Suprapubic skin (tissue), 4 donors: ENCODE data around the gene NANOS3. TPM values are rescaled to one million over a fixed set of nuclear protein-coding genes. Genes with fewer than 3 reads are reported as not detected.

Experiments used
- DNase-seq, 2 donors: peaks; one replicate each; pipeline ENCODE4 v3.0.0-alpha.2; 2019; ENCODE audit warnings: low spot score in 2 of 2
- H3K27ac ChIP-seq: fragments of 200-600 bp; sonication (generic); one replicate; pipeline ENCODE4 v1.5.1; 2019
- H3K27me3 ChIP-seq: fragments of 200-600 bp; sonication (generic); one replicate; pipeline ENCODE4 v1.5.1; 2019
- H3K36me3 ChIP-seq: fragments of 200-600 bp; sonication (generic); one replicate; pipeline ENCODE4 v1.5.1; 2019
- H3K4me1 ChIP-seq: fragments of 200-600 bp; sonication (generic); one replicate; pipeline ENCODE4 v1.5.1; 2019
- H3K4me3 ChIP-seq: fragments of 200-600 bp; sonication (generic); one replicate; pipeline ENCODE4 v1.5.1; 2019; ENCODE audit warnings: mild to moderate bottlenecking
- H3K9me3 ChIP-seq: fragments of 200-600 bp; sonication (generic); one replicate; pipeline ENCODE4 v1.5.1; 2019
- CTCF ChIP-seq, 2 donors: fragments of 200-600 bp in 1 of 2; fragments of 450-650 bp in 1 of 2; sonication (generic) in 1 of 2; IDR thresholded peaks; one replicate each; pipeline ENCODE4 v1.5.1; 2016 to 2019; ENCODE audit warnings: antibody characterized with exemption in 2 of 2, mild to moderate bottlenecking in 1 of 2, moderate library complexity in 1 of 2
- EP300 ChIP-seq: sonication (generic); formaldehyde crosslinking; IDR thresholded peaks from one replicate; pipeline ENCODE4 v1.6.1; 2017; ENCODE audit warnings: antibody characterized with exemption
- POLR2A ChIP-seq, 2 donors: fragments of 450-650 bp; IDR thresholded peaks; one replicate each; pipeline ENCODE4 v1.6.1; 2017; ENCODE audit warnings: antibody characterized with exemption in 2 of 2, mild to moderate bottlenecking in 2 of 2, moderate library complexity in 2 of 2
- POLR2AphosphoS5 ChIP-seq, 3 donors: sonication (generic); formaldehyde crosslinking; IDR thresholded peaks; one replicate each; pipeline ENCODE4 v1.6.1; 2017; ENCODE audit warnings: antibody characterized with exemption in 3 of 3
- WGBS: methylation state at CpG from one replicate; pipeline ENCODE4 v1.1.5; 2018; 5-methylcytosine and 5-hydroxymethylcytosine counted together
- total RNA-seq, 4 donors: library from RNA; depleted of rRNA; stranded (reverse); fragments of >200 nt; gene quantifications; one replicate each; pipeline ENCODE4 v1.1.0, GENCODE V29; 2016

The NANOS3 gene
- total RNA-seq, 4 donors from 2014 or later, result not detected

- DNase-seq, result no peak
- Histone ChIP-seq H3K4me1 (no peaks in the 10 kb centered on the region), H3K9me3 (no peaks in the 10 kb centered on the region), H3K27ac (no peak overlapping the region), H3K27me3 (no peaks in the 10 kb centered on the region), H3K36me3 (peaks cover 89% of the 10 kb centered on the region), H3K4me3 (no peak overlapping the region)
- WGBS, result 91% methylated on average over 28 of the region's 28 CpGs
- TF ChIP-seq CTCF (IDR thresholded peaks at IDR 0.05) (no peak), POLR2AphosphoS5 (IDR thresholded peaks at IDR 0.05) (no peak), POLR2A (IDR thresholded peaks at IDR 0.05) (no peak)
These were observed 46.5 kb downstream of the NANOS3 start for GRCh38 chr19:13923194-13923987.

- no peak overlapping the region for H3K27ac ChIP-seq
- H3K4me3 ChIP-seq, result no peak overlapping the region
- H3K4me1 ChIP-seq, result no peaks in the 10 kb centered on the region
- H3K9me3 ChIP-seq, result no peaks in the 10 kb centered on the region
- TF ChIP-seq POLR2AphosphoS5 (IDR thresholded peaks at IDR 0.05) (no peak), CTCF (IDR thresholded peaks at IDR 0.05) (no peak)
- H3K27me3 ChIP-seq, result no peaks in the 10 kb centered on the region
- H3K36me3 ChIP-seq, result peaks cover 75% of the 10 kb centered on the region
- WGBS, result 79% methylated on average over 4 of the region's 4 CpGs
- DNase-seq, result no peak
These were observed 49.1 kb downstream of the NANOS3 start for GRCh38 chr19:13926010-13926409.

- no peaks in the 10 kb centered on the region for H3K27me3 ChIP-seq
- no peaks in the 10 kb centered on the region for H3K9me3 ChIP-seq
- H3K4me3 ChIP-seq, result no peak overlapping the region
- WGBS, result 97% methylated on average over 4 of the region's 8 CpGs
- no peak for DNase-seq
- no peak for TF ChIP-seq POLR2AphosphoS5 (IDR thresholded peaks at IDR 0.05)
- no peak for TF ChIP-seq POLR2A (IDR thresholded peaks at IDR 0.05)
- TF ChIP-seq EP300, result no peak
- TF ChIP-seq CTCF (IDR thresholded peaks at IDR 0.05), result no peak
- peaks cover 75% of the 10 kb centered on the region for H3K36me3 ChIP-seq
- H3K4me1 ChIP-seq, result no peaks in the 10 kb centered on the region
- H3K27ac ChIP-seq, result no peak overlapping the region
These were observed 49.8 kb downstream of the NANOS3 start for GRCh38 chr19:13926715-13927114.

- 86% methylated on average over 7 of the region's 12 CpGs for WGBS
- TF ChIP-seq EP300, result no peak
- no peak for TF ChIP-seq POLR2AphosphoS5 (IDR thresholded peaks at IDR 0.05)
- Histone ChIP-seq H3K4me3 (no peak overlapping the region), H3K27ac (no peak overlapping the region), H3K9me3 (no peaks in the 10 kb centered on the region), H3K36me3 (peaks cover 54% of the 10 kb centered on the region), H3K4me1 (no peaks in the 10 kb centered on the region), H3K27me3 (no peaks in the 10 kb centered on the region)
- DNase-seq, result no peak
These were observed 52.4 kb downstream of the NANOS3 start for GRCh38 chr19:13929340-13929739.

DNA sequence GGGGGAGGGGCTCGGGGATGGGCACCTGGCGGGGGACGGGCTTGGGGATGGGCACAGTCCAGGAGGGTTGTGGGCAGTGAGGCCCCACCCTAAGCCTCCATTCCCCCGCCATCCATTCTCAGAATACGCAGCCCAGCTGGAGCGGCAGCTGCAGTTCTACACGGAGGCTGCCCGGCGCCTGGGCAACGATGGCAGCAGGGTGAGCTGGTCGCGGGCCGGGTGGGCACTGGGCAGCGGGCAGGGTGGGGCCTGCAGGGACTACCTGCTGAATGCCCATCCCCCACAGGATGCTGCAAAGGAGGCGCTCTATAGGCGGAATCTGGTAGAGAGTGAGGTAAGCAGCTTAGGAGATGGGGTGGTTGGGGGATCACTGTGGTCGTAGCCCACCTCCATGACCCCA is 53.0 kb downstream of the NANOS3 start:
- Histone ChIP-seq H3K9me3 (no peaks in the 10 kb centered on the region), H3K4me1 (no peaks in the 10 kb centered on the region), H3K27ac (no peak overlapping the region), H3K36me3 (peaks cover 48% of the 10 kb centered on the region), H3K4me3 (no peak overlapping the region), H3K27me3 (no peaks in the 10 kb centered on the region)
- DNase-seq, result no peak
- TF ChIP-seq CTCF (IDR thresholded peaks at IDR 0.05) (no peak), EP300 (no peak), POLR2AphosphoS5 (IDR thresholded peaks at IDR 0.05) (no peak), POLR2A (IDR thresholded peaks at IDR 0.05) (no peak)
- 89% methylated on average over 15 of the region's 17 CpGs for WGBS

Other genes starting within 250 kb of the NANOS3 start
- gene MRI1, start 112.6 kb upstream of the NANOS3 start, total RNA-seq, result 100 to 1,000 TPM in 1 of 4 donors, 10 to 100 TPM in 3; 51.5 to 122 (median 69.6) TPM
- gene C19orf53, start 102.7 kb upstream of the NANOS3 start, total RNA-seq, result 100 to 1,000 TPM in 3 of 4 donors, 10 to 100 TPM in 1; 84.2 to 150 (median 124) TPM
- 10 to 100 TPM; 11.4 to 19.5 (median 16.3) TPM for gene ZSWIM4, start 81.7 kb upstream of the NANOS3 start, total RNA-seq
- 10 to 100 TPM in 2 of 4 donors, 1 to 10 TPM in 2; 7.6 to 23.0 (median 9.9) TPM for gene BRME1, start 29.0 kb downstream of the NANOS3 start, total RNA-seq
- gene CC2D1A, start 29.1 kb downstream of the NANOS3 start, total RNA-seq, result 10 to 100 TPM; 48.0 to 94.9 (median 66.7) TPM
- 10 to 100 TPM in 1 of 4 donors, 1 to 10 TPM in 3; 2.3 to 10.6 (median 5.7) TPM for gene PODNL1, start 61.3 kb downstream of the NANOS3 start, total RNA-seq
- 10 to 100 TPM; 38.3 to 52.3 (median 46.2) TPM for gene DCAF15, start 75.4 kb downstream of the NANOS3 start, total RNA-seq
- gene RFX1, start 129.2 kb downstream of the NANOS3 start, total RNA-seq, result 10 to 100 TPM in 2 of 4 donors, 1 to 10 TPM in 2; 6.8 to 13.2 (median 10.1) TPM
- not detected for gene RLN3, start 151.0 kb downstream of the NANOS3 start, total RNA-seq
- gene IL27RA, start 154.6 kb downstream of the NANOS3 start, total RNA-seq, result 1 to 10 TPM in 3 of 4 donors, under 1 TPM in 1; 0.76 to 2.5 (median 1.5) TPM
- not detected for gene PALM3, start 184.9 kb downstream of the NANOS3 start, total RNA-seq
- 10 to 100 TPM; 10.5 to 18.5 (median 15.9) TPM for gene MISP3, start 195.7 kb downstream of the NANOS3 start, total RNA-seq
- gene C19orf67, start 208.6 kb downstream of the NANOS3 start, total RNA-seq, result not detected
- 10 to 100 TPM; 22.4 to 34.9 (median 29.1) TPM for gene SAMD1, start 213.6 kb downstream of the NANOS3 start, total RNA-seq
- 10 to 100 TPM; 22.1 to 42.6 (median 31.2) TPM for gene PRKACA, start 240.6 kb downstream of the NANOS3 start, total RNA-seq